ENCODE results near the gene TMPRSS5. TPM values are rescaled to one million over a fixed set of nuclear protein-coding genes. Genes with fewer than 3 reads are reported as not detected.

TMPRSS5 gene
- total and polyA plus RNA-seq, 2 donors = 0.28 to 1.1 TPM

DNA sequence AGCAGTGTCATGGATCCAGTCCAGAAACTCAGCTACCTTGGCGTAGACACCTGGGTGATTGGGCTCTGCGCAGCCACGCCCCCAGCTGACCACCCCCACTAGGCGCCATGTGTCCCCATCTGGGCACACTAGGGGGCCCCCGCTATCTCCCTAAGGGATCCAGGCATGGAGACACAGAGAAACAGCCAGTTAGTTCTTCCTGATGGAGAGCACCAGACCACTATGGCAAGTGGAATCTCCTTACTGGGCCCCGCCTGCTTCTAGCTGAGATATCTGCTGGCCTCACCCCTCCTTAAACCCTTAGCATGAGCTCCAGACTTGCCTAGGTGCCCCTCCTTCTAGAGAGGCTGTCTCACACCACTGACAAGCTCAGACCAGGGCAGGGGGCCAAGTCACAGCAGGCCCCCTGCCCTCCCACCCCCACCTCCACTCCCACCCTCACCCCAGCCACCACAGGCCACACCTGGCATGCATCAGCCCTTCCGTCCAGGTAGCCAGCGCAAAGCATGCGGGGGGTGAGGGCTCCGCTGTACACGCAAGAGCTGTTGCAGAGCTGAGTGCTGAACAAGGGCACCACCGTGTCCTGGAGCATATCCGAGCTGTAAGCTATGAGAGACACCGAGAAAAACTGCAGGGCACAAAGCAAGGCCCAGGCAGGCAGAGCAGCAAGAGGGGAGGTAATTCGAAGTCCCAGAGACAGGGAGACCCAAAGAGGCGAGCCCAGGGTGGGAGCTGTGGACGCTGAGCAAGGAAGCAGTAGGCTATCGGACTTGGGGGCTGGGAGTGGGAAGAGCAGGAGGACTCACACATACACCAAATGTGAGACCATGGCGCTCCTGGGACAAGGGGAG, 16.1 kb downstream of the TMPRSS5 start:
- Histone ChIP-seq H3K27me3 (ENCODE audit: control insufficient read depth in 2 of 2, insufficient read depth in 1 of 2, low read length in 1 of 2) (no peaks in the 10 kb centered on the region), H3K27ac (ENCODE audit: low read depth in 1 of 2, low read length in 1 of 2) (no peak overlapping the region), H3K4me3 (ENCODE audit: low read length in 2 of 2) (no peak overlapping the region), H3K4me1 (ENCODE audit: control insufficient read depth in 2 of 2, insufficient read depth in 2 of 2, low read length in 2 of 2) (no peaks in the 10 kb centered on the region), H3K9me3 (ENCODE audit: control insufficient read depth in 2 of 2, insufficient read depth in 1 of 2, low read length in 1 of 2) (no peaks in the 10 kb centered on the region), H3K36me3 (ENCODE audit: control insufficient read depth in 2 of 2, insufficient read depth in 2 of 2, low read length in 1 of 2) (no peaks in the 10 kb centered on the region)
- DNase-seq (ENCODE audit: low read depth in 6 of 9, low spot score in 9 of 9) = no peak
- 92% methylated on average over 19 of the region's 19 CpGs for WGBS

DNA sequence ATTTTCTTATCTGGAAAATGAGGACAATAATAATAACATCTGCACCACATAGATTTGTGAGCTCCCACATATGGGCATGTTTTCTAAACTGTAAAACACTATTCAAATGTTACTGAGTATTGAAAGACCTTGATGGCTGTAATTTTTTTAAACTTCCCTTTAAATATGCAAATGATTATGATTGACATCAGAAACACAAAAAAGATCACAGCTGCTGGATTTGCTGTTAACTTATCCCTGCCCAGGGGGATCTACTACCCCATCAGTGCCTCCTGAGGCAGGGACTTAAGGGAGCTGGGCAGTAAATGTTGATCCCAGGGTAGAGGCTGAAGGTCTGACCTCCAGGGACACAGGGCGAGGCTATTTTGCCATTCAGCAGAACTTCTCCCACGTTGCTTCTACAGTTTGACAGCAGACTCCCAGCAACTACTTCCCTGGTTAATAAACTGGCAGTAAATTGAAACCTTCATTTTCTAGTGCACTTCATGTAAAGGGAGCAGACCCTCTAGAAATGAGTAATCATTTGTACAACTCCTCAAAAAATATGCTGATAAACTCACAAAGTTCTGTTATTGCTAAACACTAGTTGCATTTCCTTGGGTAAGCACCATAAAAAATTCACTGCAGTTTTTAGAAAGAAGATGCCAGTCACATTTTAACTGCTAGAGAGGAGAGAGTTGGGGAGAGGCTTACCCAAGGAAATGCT, 20.3 kb downstream of the TMPRSS5 start:
- WGBS = 75% methylated on average over 2 of the region's 2 CpGs
- peaks cover 0 to 2% of the 10 kb centered on the region in 2 donors for H3K9me3 ChIP-seq (ENCODE audit: control insufficient read depth in 2 of 2, insufficient read depth in 1 of 2, low read length in 1 of 2)
- no peaks in the 10 kb centered on the region for H3K4me1 ChIP-seq (ENCODE audit: control insufficient read depth in 2 of 2, insufficient read depth in 2 of 2, low read length in 2 of 2)
- no peaks in the 10 kb centered on the region for H3K27me3 ChIP-seq (ENCODE audit: control insufficient read depth in 2 of 2, insufficient read depth in 1 of 2, low read length in 1 of 2)
- no peak for DNase-seq (ENCODE audit: low read depth in 6 of 9, low spot score in 9 of 9)
- no peak overlapping the region for H3K27ac ChIP-seq (ENCODE audit: low read depth in 1 of 2, low read length in 1 of 2)
- no peak overlapping the region for H3K4me3 ChIP-seq (ENCODE audit: low read length in 2 of 2)
- no peaks in the 10 kb centered on the region for H3K36me3 ChIP-seq (ENCODE audit: control insufficient read depth in 2 of 2, insufficient read depth in 2 of 2, low read length in 1 of 2)

DNA sequence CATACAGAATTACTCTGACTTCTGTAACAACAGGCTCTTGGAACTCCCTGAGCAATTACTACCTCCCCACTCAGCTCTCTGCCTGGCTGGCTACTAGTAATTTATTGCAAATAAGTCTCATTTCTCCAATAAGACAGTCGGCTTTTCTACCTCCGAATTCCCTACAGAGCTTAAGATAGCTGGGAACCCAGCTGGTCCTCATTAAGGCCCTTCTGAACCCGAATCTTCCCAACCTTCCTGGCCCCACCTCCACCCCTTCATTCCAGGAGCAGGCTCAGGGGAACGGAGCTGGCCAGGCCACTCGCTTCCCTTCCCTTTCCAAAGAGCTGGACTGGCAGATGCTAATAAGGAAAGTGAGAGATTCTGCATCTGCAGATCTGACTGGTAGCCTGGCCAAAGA, 21.6 kb downstream of the TMPRSS5 start:
- DNase-seq (ENCODE audit: low read depth in 6 of 9, low spot score in 9 of 9) = no peak
- no peaks in the 10 kb centered on the region for H3K36me3 ChIP-seq (ENCODE audit: control insufficient read depth in 2 of 2, insufficient read depth in 2 of 2, low read length in 1 of 2)
- no peaks in the 10 kb centered on the region for H3K27me3 ChIP-seq (ENCODE audit: control insufficient read depth in 2 of 2, insufficient read depth in 1 of 2, low read length in 1 of 2)
- WGBS = 77% methylated on average over 5 of the region's 5 CpGs
- no peaks in the 10 kb centered on the region for H3K4me1 ChIP-seq (ENCODE audit: control insufficient read depth in 2 of 2, insufficient read depth in 2 of 2, low read length in 2 of 2)
- H3K9me3 ChIP-seq (ENCODE audit: control insufficient read depth in 2 of 2, insufficient read depth in 1 of 2, low read length in 1 of 2) = peaks cover 0 to 2% of the 10 kb centered on the region in 2 donors
- no peak overlapping the region for H3K27ac ChIP-seq (ENCODE audit: low read depth in 1 of 2, low read length in 1 of 2)
- no peak overlapping the region for H3K4me3 ChIP-seq (ENCODE audit: low read length in 2 of 2)

DNA sequence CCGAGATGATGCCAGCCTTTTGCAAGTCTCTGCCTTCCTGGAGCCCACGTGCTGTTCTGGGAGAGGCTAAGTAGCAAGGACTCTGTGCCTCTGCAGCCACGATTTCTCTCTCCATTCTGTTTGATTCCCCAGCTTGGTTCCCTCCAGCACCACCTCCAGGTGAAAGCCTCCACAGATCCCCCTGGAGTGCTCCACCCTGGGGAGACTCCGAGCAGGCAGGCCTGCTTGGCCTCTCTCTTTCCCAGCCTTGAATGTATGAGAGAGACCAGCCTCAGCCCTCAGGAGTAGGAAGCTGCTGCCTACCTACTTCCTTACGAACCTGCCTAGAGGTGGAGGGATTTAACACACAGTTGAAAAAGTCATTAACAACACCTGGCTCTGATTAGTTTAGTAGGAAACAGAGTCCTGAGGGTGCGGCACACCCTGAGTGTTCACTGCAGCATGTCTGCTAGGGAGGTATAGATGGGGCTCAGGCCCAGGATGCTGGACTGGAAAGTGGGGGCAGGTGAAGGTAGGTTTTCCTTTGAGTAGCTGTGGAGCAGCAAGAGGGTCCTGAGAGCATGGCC, 22.5 kb downstream of the TMPRSS5 start:
- H3K36me3 ChIP-seq (ENCODE audit: control insufficient read depth in 2 of 2, insufficient read depth in 2 of 2, low read length in 1 of 2) = no peaks in the 10 kb centered on the region
- no peaks in the 10 kb centered on the region for H3K27me3 ChIP-seq (ENCODE audit: control insufficient read depth in 2 of 2, insufficient read depth in 1 of 2, low read length in 1 of 2)
- H3K27ac ChIP-seq (ENCODE audit: low read depth in 1 of 2, low read length in 1 of 2) = no peak overlapping the region
- peaks cover 0 to 2% of the 10 kb centered on the region in 2 donors for H3K9me3 ChIP-seq (ENCODE audit: control insufficient read depth in 2 of 2, insufficient read depth in 1 of 2, low read length in 1 of 2)
- no peak overlapping the region for H3K4me3 ChIP-seq (ENCODE audit: low read length in 2 of 2)
- no peaks in the 10 kb centered on the region for H3K4me1 ChIP-seq (ENCODE audit: control insufficient read depth in 2 of 2, insufficient read depth in 2 of 2, low read length in 2 of 2)
- no peak for DNase-seq (ENCODE audit: low read depth in 6 of 9, low spot score in 9 of 9)
- WGBS = 85% methylated on average over 6 of the region's 6 CpGs

DNA sequence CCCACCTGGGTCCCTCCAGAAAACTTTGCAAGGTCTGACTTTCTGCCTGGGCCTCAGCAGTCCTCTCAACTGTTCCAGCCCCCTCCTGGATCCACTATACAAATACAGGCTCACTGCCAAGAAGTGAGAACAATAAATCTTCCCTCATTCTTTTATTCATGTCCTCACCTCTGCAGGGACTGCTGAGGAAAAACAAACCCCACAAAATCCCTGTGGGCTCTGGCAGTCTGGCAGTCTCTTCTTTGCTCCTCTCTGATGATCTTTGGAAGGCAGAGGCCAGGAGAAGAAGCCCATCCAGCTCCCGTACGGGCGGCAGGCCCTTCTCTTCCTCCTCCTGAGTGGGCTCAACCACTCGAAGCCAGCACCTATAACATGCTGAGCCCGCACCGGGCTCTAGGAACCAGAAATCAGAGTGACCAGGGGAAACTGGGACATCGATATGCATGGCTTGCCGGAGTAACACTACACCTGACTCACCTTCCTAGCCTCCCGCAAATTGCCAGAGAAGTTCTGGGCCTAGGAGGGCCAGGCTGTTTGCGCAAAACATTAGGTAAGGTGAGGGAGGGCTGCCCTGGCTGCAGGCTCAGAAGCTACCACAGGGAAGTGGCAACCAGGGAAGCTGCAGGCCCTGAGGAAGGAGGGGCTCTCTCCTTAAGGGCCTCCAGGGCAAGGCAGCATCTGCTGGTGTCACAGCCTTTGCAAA, 24.2 kb downstream of the TMPRSS5 start:
- H3K36me3 ChIP-seq (ENCODE audit: control insufficient read depth in 2 of 2, insufficient read depth in 2 of 2, low read length in 1 of 2) = no peaks in the 10 kb centered on the region
- no peaks in the 10 kb centered on the region for H3K4me1 ChIP-seq (ENCODE audit: control insufficient read depth in 2 of 2, insufficient read depth in 2 of 2, low read length in 2 of 2)
- no peak overlapping the region for H3K27ac ChIP-seq (ENCODE audit: low read depth in 1 of 2, low read length in 1 of 2)
- H3K4me3 ChIP-seq (ENCODE audit: low read length in 2 of 2) = no peak overlapping the region
- H3K9me3 ChIP-seq (ENCODE audit: control insufficient read depth in 2 of 2, insufficient read depth in 1 of 2, low read length in 1 of 2) = peaks cover 0 to 2% of the 10 kb centered on the region in 2 donors
- 92% methylated on average over 10 of the region's 10 CpGs for WGBS
- no peaks in the 10 kb centered on the region for H3K27me3 ChIP-seq (ENCODE audit: control insufficient read depth in 2 of 2, insufficient read depth in 1 of 2, low read length in 1 of 2)
- no peak for DNase-seq (ENCODE audit: low read depth in 6 of 9, low spot score in 9 of 9)

DNA sequence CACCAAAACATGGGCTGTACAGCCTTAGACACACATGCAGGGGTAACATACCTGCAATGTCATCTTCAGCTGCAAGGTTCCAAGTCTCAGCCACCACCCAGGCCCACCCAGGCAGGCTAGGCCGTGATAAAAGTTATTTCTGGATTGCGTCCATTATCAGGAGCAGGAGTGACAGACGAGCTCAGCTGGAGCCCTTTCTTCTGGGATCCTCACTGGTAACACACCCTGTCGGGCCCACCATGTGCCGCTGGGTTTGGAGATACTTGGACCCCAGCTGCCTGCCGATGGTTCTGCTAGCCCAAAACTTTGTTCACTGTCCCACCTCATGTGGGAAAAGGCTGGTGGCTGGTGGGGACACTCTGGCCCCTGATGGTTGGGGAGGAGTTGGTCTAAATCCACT, 24.8 kb downstream of the TMPRSS5 start:
- Histone ChIP-seq H3K4me3 (ENCODE audit: low read length in 2 of 2) (no peak overlapping the region), H3K27ac (ENCODE audit: low read depth in 1 of 2, low read length in 1 of 2) (no peak overlapping the region), H3K4me1 (ENCODE audit: control insufficient read depth in 2 of 2, insufficient read depth in 2 of 2, low read length in 2 of 2) (no peaks in the 10 kb centered on the region), H3K36me3 (ENCODE audit: control insufficient read depth in 2 of 2, insufficient read depth in 2 of 2, low read length in 1 of 2) (no peaks in the 10 kb centered on the region), H3K27me3 (ENCODE audit: control insufficient read depth in 2 of 2, insufficient read depth in 1 of 2, low read length in 1 of 2) (no peaks in the 10 kb centered on the region), H3K9me3 (ENCODE audit: control insufficient read depth in 2 of 2, insufficient read depth in 1 of 2, low read length in 1 of 2) (peaks cover 0 to 2% of the 10 kb centered on the region in 2 donors)
- no peak for DNase-seq (ENCODE audit: low read depth in 6 of 9, low spot score in 9 of 9)
- 93% methylated on average over 6 of the region's 6 CpGs for WGBS

DNA sequence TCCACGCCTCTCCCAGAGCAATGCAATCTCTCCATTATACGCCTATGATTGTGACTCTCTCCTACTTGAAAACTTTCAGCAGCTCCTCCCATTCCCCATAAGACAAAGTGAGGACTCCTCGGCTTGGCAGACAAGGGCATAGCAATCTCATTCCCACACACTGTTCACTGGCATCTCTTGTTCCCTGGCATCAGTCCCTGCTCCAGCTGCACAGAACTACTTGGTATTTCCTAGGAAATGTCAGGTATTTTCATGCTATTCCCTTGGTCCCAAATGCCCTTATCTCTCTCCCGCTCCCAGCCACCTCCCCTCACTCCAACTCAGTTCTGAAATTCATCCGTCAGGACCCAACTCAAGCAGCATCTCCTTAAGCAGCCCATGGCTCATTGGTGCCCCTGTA, 28.4 kb downstream of the TMPRSS5 start:
- Histone ChIP-seq H3K4me3 (ENCODE audit: low read length in 2 of 2) (no peak overlapping the region), H3K9me3 (ENCODE audit: control insufficient read depth in 2 of 2, insufficient read depth in 1 of 2, low read length in 1 of 2) (no peaks in the 10 kb centered on the region), H3K4me1 (ENCODE audit: control insufficient read depth in 2 of 2, insufficient read depth in 2 of 2, low read length in 2 of 2) (no peaks in the 10 kb centered on the region), H3K36me3 (ENCODE audit: control insufficient read depth in 2 of 2, insufficient read depth in 2 of 2, low read length in 1 of 2) (no peaks in the 10 kb centered on the region), H3K27me3 (ENCODE audit: control insufficient read depth in 2 of 2, insufficient read depth in 1 of 2, low read length in 1 of 2) (no peaks in the 10 kb centered on the region), H3K27ac (ENCODE audit: low read depth in 1 of 2, low read length in 1 of 2) (no peak overlapping the region)
- WGBS = 86% methylated on average over 5 of the region's 5 CpGs
- DNase-seq (ENCODE audit: low read depth in 6 of 9, low spot score in 9 of 9) = no peak

DNA sequence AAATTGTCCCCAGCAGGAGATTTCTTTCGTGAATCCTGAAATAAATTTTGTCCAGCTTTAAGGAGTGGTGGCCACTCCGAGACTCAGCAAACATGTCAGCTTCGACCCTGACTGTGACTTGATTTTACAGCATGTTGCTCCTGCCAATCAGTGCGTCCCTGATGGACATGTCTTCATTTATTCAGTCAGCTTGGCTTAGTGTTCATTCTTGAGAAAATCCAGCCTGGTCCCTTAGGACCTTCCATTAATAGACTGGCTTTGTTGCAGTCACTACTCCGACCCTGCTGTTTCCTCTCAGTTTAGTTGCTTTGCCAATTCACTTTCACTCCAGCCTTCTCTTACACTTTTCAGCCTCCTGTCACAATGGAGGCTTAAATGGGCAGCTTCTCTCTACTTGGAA, 30.5 kb downstream of the TMPRSS5 start:
- Histone ChIP-seq H3K4me1 (ENCODE audit: control insufficient read depth in 2 of 2, insufficient read depth in 2 of 2, low read length in 2 of 2) (no peaks in the 10 kb centered on the region), H3K4me3 (ENCODE audit: low read length in 2 of 2) (no peak overlapping the region), H3K36me3 (ENCODE audit: control insufficient read depth in 2 of 2, insufficient read depth in 2 of 2, low read length in 1 of 2) (no peaks in the 10 kb centered on the region), H3K27ac (ENCODE audit: low read depth in 1 of 2, low read length in 1 of 2) (no peak overlapping the region), H3K27me3 (ENCODE audit: control insufficient read depth in 2 of 2, insufficient read depth in 1 of 2, low read length in 1 of 2) (no peaks in the 10 kb centered on the region), H3K9me3 (ENCODE audit: control insufficient read depth in 2 of 2, insufficient read depth in 1 of 2, low read length in 1 of 2) (no peaks in the 10 kb centered on the region)
- 79% methylated on average over 5 of the region's 5 CpGs for WGBS
- no peak for DNase-seq (ENCODE audit: low read depth in 6 of 9, low spot score in 9 of 9)

All from thymus (tissue), 11 donors.